Left lung (tissue), 10 donors: Measurements from ENCODE around the gene IMP4. TPM values are rescaled to one million over a fixed set of nuclear protein-coding genes. Genes with fewer than 3 reads are reported as not detected.

ENCODE experiments used
- ATAC-seq: fragments of 200-7000 bp; cut with Tn5 transposase; one replicate; pipeline ENCODE4 v1.9.1; 2020; ENCODE audit warnings: moderate library complexity
- DNase-seq, 4 donors: peaks; one replicate each; pipeline ENCODE4 v3.0.0-alpha.2; 2013 to 2020
- H3K27ac ChIP-seq, 2 donors: fragments of 200-600 bp; sonication (generic) in 1 of 2; one replicate each; pipeline versions ENCODE4 v1.5.0 to v1.8.0; 2020 to 2021
- H3K27me3 ChIP-seq, 2 donors: fragments of 200-600 bp; sonication (generic) in 1 of 2; one replicate each; pipeline versions ENCODE4 v1.5.0 to v1.8.0; 2020 to 2021
- H3K36me3 ChIP-seq, 2 donors: fragments of 200-600 bp; sonication (generic) in 1 of 2; one replicate each; pipeline versions ENCODE4 v1.5.0 to v1.8.0; 2020 to 2021
- H3K4me1 ChIP-seq, 2 donors: fragments of 200-600 bp; one replicate each; pipeline ENCODE4 v1.8.0; 2021
- H3K4me3 ChIP-seq, 2 donors: fragments of 200-600 bp; sonication (generic) in 1 of 2; one replicate each; pipeline versions ENCODE4 v1.5.0 to v1.8.0; 2020 to 2021; ENCODE audit warnings: mild to moderate bottlenecking in 1 of 2
- H3K9me3 ChIP-seq, 2 donors: fragments of 200-600 bp; sonication (generic) in 1 of 2; one replicate each; pipeline versions ENCODE4 v1.5.0 to v1.8.0; 2020 to 2021
- CTCF ChIP-seq, 2 donors: fragments of 200-600 bp; sonication (generic) in 1 of 2; IDR thresholded peaks; one replicate each; pipeline versions ENCODE4 v1.5.0 to v1.8.0; 2021; ENCODE audit warnings: antibody characterized with exemption in 2 of 2
- intact Hi-C, 2 donors: fragments of 100-400 bp; cut with DNase I; formaldehyde crosslinking; loops; one replicate each; pipeline versions ENCODE4 v1.11.2 to v1.14.2; 2022
- polyA plus RNA-seq, 6 donors: library from polyadenylated mRNA; unstranded; fragments of 120-200 nt; gene quantifications; one replicate each; pipeline ENCODE4 v1.2.1, GENCODE V29; 2013; ENCODE audit not compliant: insufficient read length in 6 of 6
- total RNA-seq, 2 donors: library from RNA; stranded (reverse); fragmentation: NEBNext Ultra II Directional; extraction: Animal tissue kit (Norgen Biotek cat#: 25700); gene quantifications; one replicate each; pipeline ENCODE4 v1.2.1, GENCODE V29; 2021
- donor health status: DM: no; HTN: yes; CAD: no.
- donor health status: DM: no; HTN: no; CAD: no.

The IMP4 gene
- total and polyA plus RNA-seq, 8 donors: 29.2 to 82.2 (median 34.3) TPM

- H3K27ac ChIP-seq: peak overlapping the region in 1 of 2 donors; percentile 42
- peaks cover 14 to 49% of the 10 kb centered on the region in 2 donors for H3K4me1 ChIP-seq
- H3K4me3 ChIP-seq: no peak overlapping the region
- intact Hi-C loops: no loop called here
- no peaks in the 10 kb centered on the region for H3K9me3 ChIP-seq
- TF ChIP-seq CTCF (IDR thresholded peaks at IDR 0.05): no peak
- H3K27me3 ChIP-seq: no peaks in the 10 kb centered on the region
- DNase-seq (no peak), ATAC-seq (no peak)
- H3K36me3 ChIP-seq: peaks cover 0 to 4% of the 10 kb centered on the region in 2 donors
These were observed 26.1 kb downstream of the IMP4 start for GRCh38 chr2:130368786-130369185.

- DNase-seq (no peak), ATAC-seq (no peak)
- no peak for TF ChIP-seq CTCF (IDR thresholded peaks at IDR 0.05)
- Histone ChIP-seq H3K27me3 (no peaks in the 10 kb centered on the region), H3K36me3 (peaks cover 0 to 6% of the 10 kb centered on the region in 2 donors), H3K4me3 (no peak overlapping the region), H3K4me1 (peaks cover 15 to 55% of the 10 kb centered on the region in 2 donors), H3K9me3 (no peaks in the 10 kb centered on the region), H3K27ac (peak overlapping the region in 1 of 2 donors; percentile 42)
- intact Hi-C loops: no loop called here
These were observed 26.7 kb downstream of the IMP4 start for GRCh38 chr2:130369311-130369964.

GRCh38 chr2:130369965-130370341 lies 27.3 kb downstream of the IMP4 start:
- ATAC-seq (no peak), DNase-seq (no peak)
- peaks cover 0 to 11% of the 10 kb centered on the region in 2 donors for H3K36me3 ChIP-seq
- H3K4me3 ChIP-seq: no peak overlapping the region
- no peaks in the 10 kb centered on the region for H3K9me3 ChIP-seq
- intact Hi-C loops: no loop called here
- no peaks in the 10 kb centered on the region for H3K27me3 ChIP-seq
- TF ChIP-seq CTCF (IDR thresholded peaks at IDR 0.05): no peak
- peaks cover 19 to 60% of the 10 kb centered on the region in 2 donors for H3K4me1 ChIP-seq
- H3K27ac ChIP-seq: peak overlapping the region in 1 of 2 donors; percentile 42

DNA sequence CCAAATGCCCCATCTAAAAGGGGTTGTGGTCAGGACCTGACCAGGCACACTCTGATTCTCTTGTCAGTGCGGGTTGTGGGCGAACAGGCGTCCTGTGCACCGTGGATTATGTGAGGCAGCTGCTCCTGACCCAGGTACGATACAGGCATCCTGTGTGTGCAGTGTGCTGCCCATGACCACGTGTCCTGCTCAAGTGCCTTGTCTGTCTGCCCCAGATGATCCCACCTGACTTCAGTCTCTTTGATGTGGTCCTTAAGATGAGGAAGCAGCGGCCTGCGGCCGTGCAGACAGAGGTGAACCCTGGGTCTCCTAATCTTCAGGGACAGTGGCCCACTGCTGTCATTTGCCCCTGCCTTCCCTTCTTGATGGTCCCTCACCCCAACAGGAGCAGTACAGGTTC lies 27.8 kb downstream of the IMP4 start:
- DNase-seq: no peak
- Histone ChIP-seq H3K27ac (peak overlapping the region in 1 of 2 donors; percentile 95), H3K4me1 (peaks cover 20 to 66% of the 10 kb centered on the region in 2 donors), H3K4me3 (no peak overlapping the region), H3K36me3 (peaks cover 0 to 16% of the 10 kb centered on the region in 2 donors), H3K9me3 (no peaks in the 10 kb centered on the region), H3K27me3 (no peaks in the 10 kb centered on the region)
- TF ChIP-seq CTCF (IDR thresholded peaks at IDR 0.05): no peak
- no peak for ATAC-seq
- intact Hi-C loops: no loop called here

- Histone ChIP-seq H3K27me3 (no peaks in the 10 kb centered on the region), H3K27ac (peak overlapping the region; percentile 86 to 95), H3K4me1 (peaks cover 20 to 73% of the 10 kb centered on the region in 2 donors), H3K36me3 (peaks cover 0 to 25% of the 10 kb centered on the region in 2 donors), H3K4me3 (peak overlapping the region; percentile 72 to 92), H3K9me3 (no peaks in the 10 kb centered on the region)
- peak in 2 of 4 donors; percentile 42 to 52 for DNase-seq
- ATAC-seq: peak; percentile 43
- TF ChIP-seq CTCF (IDR thresholded peaks at IDR 0.05): no peak
- intact Hi-C loops: no loop called here
These were observed 29.0 kb downstream of the IMP4 start for GRCh38 chr2:130371723-130372054.
